ENCODE results near the gene ZCCHC14. TPM values are rescaled to one million over a fixed set of nuclear protein-coding genes. Genes with fewer than 3 reads are reported as not detected.
"Not testable (repeated sequence)": the region's sequence is repeated elsewhere in the genome, so short reads cannot be mapped to it uniquely, and the experiment has no call there.

The ZCCHC14 gene
- total RNA-seq, 1 donor from 2014 or later = 20.1 TPM

- not testable (repeated sequence) for DNase-seq (ENCODE audit: extremely low read depth, low read depth, low spot score)
Observed at GRCh38 chr16:87497767-87498290, 5.0 kb upstream of the ZCCHC14 start.

DNA sequence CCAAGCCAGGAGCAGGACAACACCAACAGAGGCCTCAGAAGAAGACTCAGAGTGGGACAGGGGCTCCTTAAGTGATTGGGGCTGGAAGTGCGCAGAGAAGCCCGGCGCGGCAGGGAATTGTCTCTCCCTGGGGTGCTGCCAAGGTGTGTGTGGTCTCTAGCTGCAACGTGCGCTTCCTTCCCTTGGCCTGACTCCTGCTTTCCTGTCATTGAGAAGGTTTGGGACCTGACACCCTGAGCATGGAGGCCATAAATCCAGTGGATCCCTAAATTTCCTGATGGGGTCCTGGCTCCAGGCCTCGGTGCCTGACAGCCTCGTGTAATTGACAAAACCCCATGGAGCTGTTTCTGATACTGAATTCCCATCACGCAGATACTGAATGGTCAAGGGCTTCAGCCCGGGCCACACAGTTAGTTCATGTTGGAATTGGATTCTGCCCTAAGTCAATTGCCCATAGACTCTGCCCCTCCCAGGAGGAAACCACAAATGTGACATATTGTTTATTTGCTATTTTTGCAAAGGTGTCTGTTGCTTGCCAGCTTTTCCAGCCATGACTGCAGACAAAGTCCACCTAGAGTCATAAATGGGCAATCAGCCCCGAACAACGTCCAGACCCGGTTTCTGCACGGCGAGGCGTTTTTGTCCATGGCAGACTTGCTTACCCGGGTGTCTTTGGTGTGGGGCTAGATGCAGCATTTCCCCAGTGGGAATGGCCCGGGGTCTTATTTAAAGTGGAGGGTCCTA lies 4.4 kb upstream of the ZCCHC14 start:
- DNase-seq (ENCODE audit: extremely low read depth, low read depth, low spot score) = not testable (repeated sequence)

- no peak for DNase-seq (ENCODE audit: extremely low read depth, low read depth, low spot score)
Observed at GRCh38 chr16:87496447-87496801, 3.6 kb upstream of the ZCCHC14 start.

GRCh38 chr16:87495578-87496446 lies 3.0 kb upstream of the ZCCHC14 start:
- no peak for DNase-seq (ENCODE audit: extremely low read depth, low read depth, low spot score)

DNA sequence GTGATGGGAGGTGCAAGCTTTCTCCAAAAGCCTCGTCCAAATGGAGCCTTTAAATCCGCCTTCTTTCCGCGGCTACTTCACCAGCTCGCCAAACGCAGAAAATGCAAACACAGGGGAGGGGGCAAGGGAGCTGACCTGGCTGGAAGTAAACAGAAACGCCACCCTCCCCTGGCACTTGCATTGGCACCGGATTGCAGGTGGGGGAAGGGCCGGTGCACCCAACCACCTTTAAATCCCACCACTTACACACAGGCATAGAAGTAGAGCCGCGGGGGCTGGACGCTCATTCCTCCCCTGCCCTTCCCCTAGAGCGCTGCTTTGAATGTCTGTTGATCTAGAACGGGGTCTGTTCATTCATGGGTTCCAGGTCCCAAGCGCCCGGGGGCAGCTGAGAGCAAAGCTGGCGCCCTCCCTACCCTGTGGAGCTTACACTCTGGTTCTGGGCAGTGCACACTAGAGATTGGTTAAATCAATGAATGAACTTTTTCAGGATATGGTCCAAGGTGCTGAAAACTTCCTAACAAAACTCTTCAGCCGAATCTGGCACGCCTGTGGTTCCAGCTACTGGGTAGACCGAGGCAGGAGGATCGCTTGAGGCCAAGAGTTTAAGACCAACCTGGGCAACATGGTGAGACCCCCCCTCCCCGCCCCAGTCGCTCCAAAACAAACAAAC lies 920 bp upstream of the ZCCHC14 start:
- no peak for DNase-seq (ENCODE audit: extremely low read depth, low read depth, low spot score)

- no peak for DNase-seq (ENCODE audit: extremely low read depth, low read depth, low spot score)
Observed at GRCh38 chr16:87492291-87492630, 563 bp downstream of the ZCCHC14 start.

- no peak for DNase-seq (ENCODE audit: extremely low read depth, low read depth, low spot score)
Observed at GRCh38 chr16:87491522-87492290, 1.1 kb downstream of the ZCCHC14 start.

DNA sequence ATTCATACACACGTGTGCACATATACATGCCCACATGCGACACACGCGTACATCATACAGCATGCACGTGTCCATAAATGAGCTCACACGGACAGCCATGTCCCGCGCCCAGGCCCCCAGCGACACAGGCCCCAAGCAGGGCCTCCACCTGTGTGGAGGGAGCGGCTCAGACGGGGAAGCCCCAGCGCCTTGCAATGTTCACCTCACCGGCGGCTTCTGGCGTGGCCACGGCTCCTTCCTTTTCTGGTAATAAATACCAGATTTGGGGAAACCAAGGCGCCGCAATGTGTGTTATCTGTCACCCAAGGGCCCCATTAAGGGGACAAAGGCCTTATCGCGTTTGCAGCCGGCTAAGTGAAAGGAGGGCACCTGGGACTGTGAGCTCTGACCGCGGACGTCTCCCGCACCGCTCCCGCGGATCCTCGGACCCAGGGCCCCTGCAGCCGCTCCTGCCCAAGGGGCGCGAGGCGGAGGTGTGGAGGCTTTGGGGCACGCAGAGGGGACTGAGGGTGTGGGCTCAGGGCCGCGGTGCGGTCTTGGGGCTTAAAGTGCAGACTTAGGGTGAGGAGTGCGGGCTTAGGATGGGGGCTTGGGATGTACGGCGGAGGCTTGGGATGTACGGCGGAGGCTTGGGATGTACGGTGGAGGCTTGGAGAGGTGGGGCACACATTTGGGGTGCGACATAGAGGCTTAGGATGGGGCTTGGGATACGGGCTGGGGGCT lies 1.9 kb downstream of the ZCCHC14 start:
- DNase-seq (ENCODE audit: extremely low read depth, low read depth, low spot score) = not testable (repeated sequence)

DNA sequence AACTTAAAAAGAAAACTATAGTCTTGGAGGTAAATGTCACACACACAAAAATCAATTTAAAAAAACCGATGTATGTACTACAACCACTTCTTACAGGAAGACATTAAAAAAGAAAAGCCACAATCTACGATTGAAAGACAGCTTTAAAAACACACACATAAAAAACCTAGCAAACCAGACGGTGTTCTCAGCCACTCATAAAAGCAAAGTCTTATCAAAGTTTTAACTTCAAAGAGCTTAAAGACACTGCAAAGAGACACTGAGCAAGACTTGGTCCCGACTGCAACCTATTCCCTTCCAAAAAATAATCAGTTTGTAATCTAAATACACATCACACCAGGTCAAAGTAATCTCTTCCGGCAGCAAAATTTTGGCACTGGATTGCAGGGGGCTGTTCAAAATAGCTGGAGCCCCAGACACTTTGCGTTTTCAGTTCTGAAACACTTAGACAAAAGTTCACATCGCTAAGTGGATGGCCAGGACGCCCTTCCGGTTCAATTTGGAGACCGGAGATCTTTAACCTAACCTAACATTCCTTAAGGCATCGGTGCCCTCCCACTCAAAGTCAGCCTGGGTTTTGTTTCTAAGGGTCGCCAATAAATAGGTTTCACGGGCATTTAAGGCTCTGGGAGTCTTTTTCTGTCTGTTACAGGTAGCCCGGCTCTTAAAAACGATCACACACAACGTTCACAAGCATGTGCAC lies 2.6 kb downstream of the ZCCHC14 start:
- DNase-seq (ENCODE audit: extremely low read depth, low read depth, low spot score) = no peak

DNA sequence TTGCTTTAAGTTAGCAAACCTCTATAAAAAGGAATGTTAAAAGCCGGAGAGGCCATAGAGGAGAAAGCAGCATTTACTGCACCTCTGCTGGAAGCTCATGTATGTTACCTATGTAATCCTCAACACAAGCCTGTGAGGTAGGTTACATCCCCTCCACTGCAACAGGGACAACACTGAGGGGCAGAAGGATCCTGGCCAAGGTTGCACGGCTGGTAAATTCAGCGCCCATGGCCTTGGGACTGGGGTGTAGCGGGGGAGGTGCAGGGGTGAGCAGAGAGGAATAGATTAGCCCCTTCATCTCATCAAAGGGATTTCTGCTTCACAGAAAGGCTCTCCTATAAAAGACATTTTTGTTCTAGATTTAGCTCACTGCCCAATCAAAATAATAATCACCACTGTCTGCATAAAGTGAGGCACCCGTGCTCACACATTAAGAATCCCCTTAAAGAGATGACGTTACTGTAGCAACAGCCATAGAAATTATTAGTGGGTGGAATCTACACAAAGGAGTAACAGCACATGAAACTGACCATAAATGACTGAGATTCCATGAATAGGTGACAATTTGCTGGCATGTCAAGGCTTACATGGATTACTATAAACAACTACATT lies 3.3 kb downstream of the ZCCHC14 start:
- no peak for DNase-seq (ENCODE audit: extremely low read depth, low read depth, low spot score)

DNA sequence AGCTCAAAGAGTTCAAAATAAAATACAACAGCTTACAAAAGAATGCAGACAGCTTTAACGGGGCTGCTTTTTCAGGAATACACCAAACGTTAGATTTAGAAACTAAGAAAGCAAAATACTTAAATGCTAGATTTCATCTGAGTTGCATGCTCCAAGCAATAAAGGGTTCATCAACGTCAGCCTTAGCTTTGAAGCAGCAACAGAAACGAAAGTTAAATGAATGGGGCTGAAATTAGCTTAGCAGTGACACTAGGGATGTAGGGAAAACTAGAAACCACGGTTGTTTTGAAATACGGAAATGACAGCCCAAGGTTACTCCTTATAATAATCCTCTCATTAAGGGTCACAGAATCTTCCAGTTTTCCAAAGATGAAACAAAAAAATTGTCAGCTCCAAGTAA lies 3.9 kb downstream of the ZCCHC14 start:
- not testable (repeated sequence) for DNase-seq (ENCODE audit: extremely low read depth, low read depth, low spot score)

DNA sequence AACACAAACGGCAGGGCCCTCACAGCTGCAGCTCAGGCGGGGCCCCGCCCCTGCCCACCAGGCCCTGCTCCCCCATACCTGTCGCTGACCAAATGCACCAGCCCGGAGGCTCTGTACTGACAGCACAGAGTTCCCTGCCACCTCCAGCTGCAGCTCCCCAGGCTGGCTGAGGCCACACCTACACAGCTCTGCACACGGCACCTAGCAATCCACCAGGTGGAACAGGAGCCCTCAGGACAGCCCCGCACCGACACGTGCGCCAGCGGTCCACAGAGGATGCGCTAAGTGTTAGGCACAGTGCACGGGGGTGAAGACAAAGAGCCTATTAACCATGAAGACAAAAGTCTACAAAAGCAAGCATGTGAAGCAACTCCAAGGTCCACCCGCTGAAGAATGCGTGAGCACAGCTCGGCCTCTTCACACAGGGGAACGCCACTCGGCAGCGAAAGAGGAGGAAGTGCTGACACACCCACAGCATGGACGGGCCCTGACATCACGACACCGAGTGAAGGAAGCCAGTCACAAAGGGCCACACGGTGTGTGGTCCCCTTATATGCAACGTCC lies 5.4 kb downstream of the ZCCHC14 start:
- DNase-seq (ENCODE audit: extremely low read depth, low read depth, low spot score) = no peak

DNA sequence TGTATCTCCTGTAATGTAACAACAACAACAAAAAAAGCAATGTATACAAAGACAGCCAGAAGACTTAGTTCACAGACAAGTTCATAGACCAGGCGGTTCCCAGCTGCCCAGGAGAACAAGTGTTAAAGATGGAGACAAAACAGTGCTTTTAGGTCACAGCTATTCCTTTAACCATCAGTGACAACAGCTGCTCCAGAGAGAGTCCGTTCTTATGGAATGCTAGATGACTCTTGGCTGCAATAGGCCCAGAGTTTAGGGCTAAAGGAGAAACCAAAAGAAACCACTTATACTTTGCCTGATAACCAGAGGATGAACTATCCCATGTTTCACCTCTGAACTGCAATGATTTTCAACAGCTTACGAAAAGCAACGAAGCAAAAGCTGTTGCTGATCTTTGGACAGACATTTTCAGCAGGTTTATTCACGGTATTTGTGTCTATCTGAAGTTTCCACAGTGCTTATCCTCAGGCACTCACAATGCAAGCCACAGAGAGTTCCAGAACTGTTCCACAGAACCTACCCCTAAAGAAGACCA lies 6.0 kb downstream of the ZCCHC14 start:
- DNase-seq (ENCODE audit: extremely low read depth, low read depth, low spot score) = no peak

GRCh38 chr16:87486282-87486681 lies 6.5 kb downstream of the ZCCHC14 start:
- DNase-seq (ENCODE audit: extremely low read depth, low read depth, low spot score) = no peak

- DNase-seq (ENCODE audit: extremely low read depth, low read depth, low spot score) = not testable (repeated sequence)
Observed at GRCh38 chr16:87485792-87486191, 7.0 kb downstream of the ZCCHC14 start.

- no peak for DNase-seq (ENCODE audit: extremely low read depth, low read depth, low spot score)
Observed at GRCh38 chr16:87484487-87485331, 8.1 kb downstream of the ZCCHC14 start.

DNA sequence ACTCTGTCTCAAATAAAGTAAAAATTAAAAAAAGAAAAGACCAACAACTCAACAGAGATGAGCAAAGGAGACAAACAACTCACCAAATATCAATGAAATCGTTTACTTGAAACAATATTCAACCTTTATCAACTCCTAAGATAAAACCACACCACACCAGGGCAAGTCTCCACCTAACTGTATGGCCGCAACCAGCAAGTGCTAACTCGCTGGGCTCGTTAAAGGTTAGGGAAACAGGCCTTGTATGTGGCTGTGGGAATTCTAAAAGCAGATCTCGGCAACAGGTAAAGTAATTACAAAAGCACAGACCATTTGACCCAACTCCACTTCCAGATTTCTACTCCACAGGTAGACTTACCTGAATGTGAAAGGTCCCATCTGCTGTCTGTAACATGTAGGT lies 9.3 kb downstream of the ZCCHC14 start:
- DNase-seq (ENCODE audit: extremely low read depth, low read depth, low spot score) = no peak
